Liver (tissue), 9 donors: Measurements from ENCODE around the gene SMPDL3A. TPM values are rescaled to one million over a fixed set of nuclear protein-coding genes. Genes with fewer than 3 reads are reported as not detected.

ENCODE experiments used
- DNase-seq: peaks from one replicate; pipeline ENCODE4 v3.0.0-alpha.2; 2017; ENCODE audit warnings: low spot score
- H3K27ac ChIP-seq, 2 donors: one replicate each; pipeline ENCODE4 v1.7.0; 2013; ENCODE audit warnings: inconsistent platforms in 2 of 2, low read length in 2 of 2, control low read depth in 1 of 2, low read depth in 1 of 2, mild to moderate bottlenecking in 1 of 2
- H3K27me3 ChIP-seq, 4 donors: one replicate each; pipeline versions ENCODE4 v1.6.1 to v1.7.0; 2013; ENCODE audit warnings: low read length in 3 of 4, inconsistent platforms in 1 of 4, mild to moderate bottlenecking in 1 of 4, moderate library complexity in 1 of 4; ENCODE audit not compliant: control insufficient read depth in 4 of 4, insufficient read depth in 4 of 4
- H3K36me3 ChIP-seq, 4 donors: one replicate each; pipeline versions ENCODE4 v1.6.1 to v1.7.0; 2013; ENCODE audit warnings: low read length in 3 of 4, mild to moderate bottlenecking in 3 of 4, low read depth in 1 of 4, moderate library complexity in 1 of 4; ENCODE audit not compliant: control insufficient read depth in 4 of 4, insufficient read depth in 3 of 4
- H3K4me1 ChIP-seq, 4 donors: one replicate each; pipeline versions ENCODE4 v1.6.1 to v1.7.0; 2013; ENCODE audit warnings: low read length in 3 of 4, mild to moderate bottlenecking in 3 of 4, moderate library complexity in 1 of 4; ENCODE audit not compliant: control insufficient read depth in 4 of 4, insufficient read depth in 4 of 4
- H3K4me3 ChIP-seq, 3 donors: one replicate each; pipeline versions ENCODE4 v1.6.1 to v1.7.0; 2013; ENCODE audit warnings: low read length in 3 of 3, control low read depth in 1 of 3, low read depth in 1 of 3, mild to moderate bottlenecking in 1 of 3
- H3K9ac ChIP-seq, 2 donors: one replicate each; pipeline ENCODE4 v1.7.0; 2013; ENCODE audit warnings: low read length in 2 of 2, mild to moderate bottlenecking in 2 of 2, moderate library complexity in 2 of 2, control low read depth in 1 of 2, low read depth in 1 of 2
- H3K9me3 ChIP-seq, 4 donors: one replicate each; pipeline versions ENCODE4 v1.6.1 to v1.7.0; 2013; ENCODE audit warnings: low read length in 3 of 4; ENCODE audit not compliant: control insufficient read depth in 4 of 4
- ATF3 ChIP-seq: IDR thresholded peaks from 2 replicates; pipeline ENCODE4 v1.6.1; 2016; ENCODE audit warnings: antibody characterized with exemption
- CTCF ChIP-seq: fragments of 150-350 bp; IDR thresholded peaks from 2 replicates; pipeline ENCODE4 v1.5.1; 2017; ENCODE audit warnings: improper control_type of control experiment, low read depth, low read length; ENCODE audit not compliant: missing input control
- EGR1 ChIP-seq, 2 donors: IDR thresholded peaks; 2 replicates each; pipeline ENCODE4 v1.6.1; 2016 to 2018; ENCODE audit warnings: antibody characterized with exemption in 2 of 2, low read depth in 2 of 2
- FOXA1 ChIP-seq: IDR thresholded peaks from 2 replicates; pipeline ENCODE4 v1.6.1; 2016; ENCODE audit warnings: antibody characterized with exemption
- FOXA2 ChIP-seq: IDR thresholded peaks from 2 replicates; pipeline ENCODE4 v1.6.1; 2016; ENCODE audit warnings: antibody characterized with exemption
- GABPA ChIP-seq, 2 donors: IDR thresholded peaks in 1 of 2; conservative IDR thresholded peaks in 1 of 2; 2 replicates each; pipeline ENCODE4 v1.6.1; 2016; ENCODE audit warnings: antibody characterized with exemption in 2 of 2, mild to moderate bottlenecking in 1 of 2, moderate library complexity in 1 of 2
- HNF4A ChIP-seq, 2 donors: conservative IDR thresholded peaks; 2 replicates each; pipeline ENCODE4 v1.6.1; 2016; ENCODE audit warnings: antibody characterized with exemption in 2 of 2, mild to moderate bottlenecking in 2 of 2
- JUND ChIP-seq, 2 donors: IDR thresholded peaks; 2 replicates each; pipeline ENCODE4 v1.6.1; 2016; ENCODE audit warnings: antibody characterized with exemption in 2 of 2
- MAX ChIP-seq: IDR thresholded peaks from 2 replicates; pipeline ENCODE4 v1.6.1; 2016; ENCODE audit warnings: antibody characterized with exemption
- NR2F2 ChIP-seq: IDR thresholded peaks from 2 replicates; pipeline ENCODE4 v1.6.1; 2016; ENCODE audit warnings: antibody characterized with exemption
- RAD21 ChIP-seq, 2 donors: IDR thresholded peaks; 2 replicates each; pipeline ENCODE4 v1.6.1; 2016; ENCODE audit warnings: antibody characterized with exemption in 2 of 2, mild to moderate bottlenecking in 2 of 2
- REST ChIP-seq: IDR thresholded peaks from 2 replicates; pipeline ENCODE4 v1.6.1; 2016; ENCODE audit warnings: antibody characterized with exemption, mild to moderate bottlenecking
- RXRA ChIP-seq, 2 donors: IDR thresholded peaks; 2 replicates each; pipeline ENCODE4 v1.6.1; 2017 to 2018; ENCODE audit warnings: antibody characterized with exemption in 2 of 2, mild to moderate bottlenecking in 1 of 2
- SP1 ChIP-seq: IDR thresholded peaks from 2 replicates; pipeline ENCODE4 v1.6.1; 2018; ENCODE audit warnings: antibody characterized with exemption, mild to moderate bottlenecking
- TAF1 ChIP-seq: conservative IDR thresholded peaks from 2 replicates; pipeline ENCODE4 v1.6.1; 2016; ENCODE audit warnings: antibody characterized with exemption, mild to moderate bottlenecking
- YY1 ChIP-seq: IDR thresholded peaks from 2 replicates; pipeline ENCODE4 v1.6.1; 2016; ENCODE audit warnings: antibody characterized with exemption, mild to moderate bottlenecking
- ZBTB33 ChIP-seq: IDR thresholded peaks from 2 replicates; pipeline ENCODE4 v1.6.1; 2016; ENCODE audit warnings: antibody characterized with exemption
- WGBS: extraction: QIAGEN DNeasy Blood & Tissue Kit; methylation state at CpG from one replicate; pipeline ENCODE4 v1.1.7; 2013; 5-methylcytosine and 5-hydroxymethylcytosine counted together
- polyA plus RNA-seq, 2 donors: library from polyadenylated mRNA; stranded (reverse) in 1 of 2; unstranded in 1 of 2; fragments of 200-250 nt in 1 of 2; fragments of >200 nt in 1 of 2; fragmentation: Nextera tagmentation in 1 of 2; extraction: Ambion mirVana in 1 of 2; gene quantifications; one replicate each; pipeline versions ENCODE4 v1.2.1 to v1.2.3, GENCODE V29; 2013 to 2015
- total RNA-seq, 2 donors: library from RNA; depleted of rRNA; stranded (reverse); fragments of >200 nt; gene quantifications; one replicate each; pipeline ENCODE4 v1.2.3, GENCODE V29; 2014
- donor health status: healthy.
- donor health status: healthy.
- donor health status: healthy.
- donor health status: healthy.
- donor health status: healthy.

SMPDL3A gene
- total and polyA plus RNA-seq, 4 donors, result 17.3 to 61.4 (median 32.3) TPM

- no peak for TF ChIP-seq JUND (IDR thresholded peaks at IDR 0.05)
- no peak for TF ChIP-seq TAF1
Measured at GRCh38 chr6:122755901-122756300, 33.2 kb upstream of the SMPDL3A start (continued).

GRCh38 chr6:122758927-122759334 lies 30.1 kb upstream of the SMPDL3A start:
- peaks cover 0 to 4% (median 0%) of the 10 kb centered on the region in 4 donors for H3K4me1 ChIP-seq
- H3K9ac ChIP-seq, result no peak overlapping the region
- 74% methylated on average over 1 of the region's 1 CpG for WGBS
- no peak for DNase-seq
- no peak overlapping the region for H3K27ac ChIP-seq
- H3K4me3 ChIP-seq, result no peak overlapping the region
- no peaks in the 10 kb centered on the region for H3K27me3 ChIP-seq
- TF ChIP-seq CTCF, result no peak
- TF ChIP-seq ZBTB33, result no peak
- TF ChIP-seq NR2F2, result no peak
- no peak for TF ChIP-seq MAX
- no peak for TF ChIP-seq FOXA2
- no peak for TF ChIP-seq SP1
- TF ChIP-seq FOXA1, result no peak
- no peak for TF ChIP-seq RAD21 (IDR thresholded peaks at IDR 0.05)
- TF ChIP-seq JUND (IDR thresholded peaks at IDR 0.05), result no peak
- TF ChIP-seq YY1, result no peak
- TF ChIP-seq ATF3, result no peak
- TF ChIP-seq HNF4A (conservative IDR thresholded peaks at IDR 0.05), result no peak
- no peak for TF ChIP-seq EGR1 (IDR thresholded peaks at IDR 0.05; ENCODE audit: low read depth in 2 of 2)
- TF ChIP-seq GABPA (IDR thresholded peaks at IDR 0.05 in 1 of 2, conservative IDR thresholded peaks at IDR 0.05 in 1 of 2), result no peak
- no peak for TF ChIP-seq RXRA (IDR thresholded peaks at IDR 0.05)
- TF ChIP-seq TAF1, result no peak
- TF ChIP-seq REST, result no peak
- no peaks in the 10 kb centered on the region for H3K9me3 ChIP-seq
- H3K36me3 ChIP-seq, result no peaks in the 10 kb centered on the region
